ENCODE data around the gene ZNF709. TPM values are rescaled to one million over a fixed set of nuclear protein-coding genes. Genes with fewer than 3 reads are reported as not detected.
"Not testable (repeated sequence)": the region's sequence is repeated elsewhere in the genome, so short reads cannot be mapped to it uniquely, and the experiment has no call there.

The ZNF709 gene
- total RNA-seq, 2 experiments from 2014 or later: 1.7 to 3.1 TPM

DNA sequence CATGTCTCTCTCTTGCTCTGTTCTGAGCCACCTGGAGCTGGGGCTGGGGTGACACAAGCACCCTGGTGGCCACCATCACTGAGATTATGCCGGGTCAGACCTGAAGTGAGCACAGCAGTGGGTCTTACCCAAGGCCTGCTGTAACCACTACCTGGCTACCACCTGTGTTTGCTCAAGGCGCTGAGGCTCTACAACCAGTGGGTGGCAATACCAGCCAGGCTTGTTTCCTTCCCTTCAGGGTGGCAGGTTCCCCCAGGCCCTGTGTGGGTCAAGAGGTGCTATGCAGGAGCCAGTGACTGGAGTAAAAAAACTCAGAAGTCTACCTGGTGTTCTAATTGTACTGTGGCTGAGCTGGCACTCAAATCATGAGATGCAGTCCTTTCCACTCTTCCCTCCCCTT, 35.8 kb downstream of the ZNF709 start:
- CTCF ChIA-PET: no interaction called here

DNA sequence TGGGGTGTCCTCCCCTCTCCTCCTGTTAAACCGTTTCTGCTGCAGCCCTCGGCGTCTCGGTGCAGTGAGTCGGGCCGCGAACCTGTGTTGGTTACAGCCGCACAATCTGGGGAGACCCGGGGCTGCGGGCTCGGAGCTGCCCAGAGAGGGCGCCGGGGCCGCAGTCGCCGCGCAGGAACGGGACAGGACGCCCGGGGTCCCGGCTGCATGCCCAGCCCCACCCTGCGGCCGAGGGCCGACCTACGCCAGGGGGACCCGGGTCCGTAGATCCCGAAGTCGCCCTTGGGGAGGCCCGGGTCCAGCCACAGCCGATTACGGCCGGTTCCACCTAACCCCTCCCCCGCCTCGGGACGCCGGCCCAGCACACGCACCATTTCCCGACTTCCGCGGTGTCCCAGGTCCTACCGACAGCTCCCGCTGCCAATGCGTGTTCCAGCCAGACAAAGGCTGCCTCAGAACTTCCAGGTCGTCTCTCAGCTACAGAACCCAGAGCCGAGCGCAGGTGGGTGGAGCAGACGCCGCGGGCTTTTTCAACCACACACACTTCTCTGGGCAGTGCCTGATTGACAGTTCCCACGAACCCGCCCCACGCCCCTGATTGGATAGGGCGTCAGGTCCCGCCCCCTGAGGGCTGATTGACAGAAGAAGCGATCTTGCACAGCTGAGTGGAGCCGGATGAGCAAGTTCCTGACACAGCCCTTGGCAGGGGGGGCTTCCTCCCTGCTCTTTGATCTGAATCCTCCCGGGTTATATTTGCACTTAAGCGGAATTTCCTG, 43.9 kb downstream of the ZNF709 start, which contains the start of gene ZNF443:
TSS of gene ZNF443 (minus strand) at position 481 of the 776 bp plus-strand sequence. CDS start at position 374, 107 bp downstream.
- peak; percentile 98 for ATAC-seq
- ChIA-PET POLR2A (interaction anchor here (0.5 to 1.1 kb wide), 5 partner anchors 41 to 1113 kb away, joined by 3 to 5 read pairs (median 3); partner anchors contain the start of genes ZNF44 and ZNF563), CTCF (interaction anchor here (0.5 to 0.9 kb wide), 2 partner anchors 55 to 420 kb away, joined by 3 read pairs; no protein-coding TSS in a partner anchor)
- DNase-seq: peak; percentile 99
- H3K4me3 Mint-ChIP-seq: peak within 1 kb of the TSS; percentile 99
- H3K27me3 Mint-ChIP-seq (ENCODE audit: low read depth): no peaks in the 10 kb centered on the region
- peaks cover 18% of the 10 kb centered on the region for H3K36me3 Mint-ChIP-seq (ENCODE audit: low read depth)
- H3K9me3 Mint-ChIP-seq (ENCODE audit: insufficient read depth): peaks cover 28% of the 10 kb centered on the region
- peak within 1 kb of the TSS; percentile 87 for H3K27ac Mint-ChIP-seq
- H3K4me1 Mint-ChIP-seq (ENCODE audit: low read depth): peaks cover 9% of the 10 kb centered on the region

More for the DNA sequence above, 35.8 kb downstream of the ZNF709 start:
- no peak for ATAC-seq
- Mint-ChIP-seq H3K27me3 (ENCODE audit: low read depth) (no peaks in the 10 kb centered on the region), H3K36me3 (ENCODE audit: low read depth) (peaks cover 3% of the 10 kb centered on the region), H3K4me1 (ENCODE audit: low read depth) (no peaks in the 10 kb centered on the region), H3K4me3 (no peak overlapping the region), H3K9me3 (ENCODE audit: insufficient read depth) (peaks cover 36% of the 10 kb centered on the region), H3K27ac (no peak overlapping the region)
- no peak for DNase-seq
- POLR2A ChIA-PET: no interaction called here

DNA sequence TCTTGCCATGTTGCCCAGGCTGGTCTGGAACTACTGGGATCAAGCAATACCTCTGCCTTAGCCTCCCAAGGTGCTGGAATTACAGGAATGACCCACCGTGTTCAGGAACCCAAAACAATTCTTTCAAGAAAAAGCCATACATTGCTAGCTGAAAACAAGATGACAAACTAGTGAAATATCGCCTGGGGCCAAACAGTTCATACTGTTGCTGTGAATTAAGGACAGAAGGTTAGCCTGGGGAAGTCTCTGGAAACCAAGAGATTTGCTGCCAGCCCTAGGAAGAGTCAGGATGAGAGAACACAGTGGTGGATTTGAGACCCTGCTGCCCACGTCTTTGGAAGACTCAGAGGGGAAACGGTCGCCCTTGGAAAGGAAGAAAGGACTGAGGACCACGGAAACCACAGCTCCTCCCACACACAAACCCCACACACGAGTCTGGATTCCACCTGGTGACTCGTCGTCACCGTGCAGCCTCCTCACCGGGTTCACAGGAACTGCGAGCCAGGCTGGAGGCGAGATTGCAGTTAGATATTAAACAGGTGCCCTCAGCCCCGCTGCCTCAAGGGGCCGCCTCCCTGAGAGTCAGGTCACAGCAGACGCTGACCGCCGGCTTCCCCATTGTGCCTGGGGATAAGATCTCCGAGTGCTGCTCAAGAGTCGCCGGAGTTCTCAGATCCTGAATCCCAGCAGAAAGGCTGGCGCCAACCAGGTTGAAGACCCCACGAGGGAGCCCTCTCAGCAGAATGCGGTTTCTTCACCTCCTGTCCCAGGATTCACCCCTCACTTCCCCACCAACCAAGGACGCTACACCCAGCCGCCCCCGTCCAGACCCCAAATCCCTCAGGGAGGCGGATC, 44.7 kb downstream of the ZNF709 start:
- H3K27me3 Mint-ChIP-seq (ENCODE audit: low read depth); H3K4me1 Mint-ChIP-seq (ENCODE audit: low read depth); POLR2A ChIA-PET; CTCF ChIA-PET: not testable (repeated sequence)
- ATAC-seq (peak; percentile 5), DNase-seq (peak; percentile 60)
- Mint-ChIP-seq H3K27ac (peak overlapping the region; percentile 80), H3K36me3 (ENCODE audit: low read depth) (peaks cover 22% of the 10 kb centered on the region), H3K9me3 (ENCODE audit: insufficient read depth) (peaks cover 31% of the 10 kb centered on the region), H3K4me3 (peak overlapping the region; percentile 99)

GRCh38 chr19:12430726-12431299, 53.8 kb downstream of the ZNF709 start:
- H3K27ac Mint-ChIP-seq; DNase-seq; POLR2A ChIA-PET; CTCF ChIA-PET; H3K4me1 Mint-ChIP-seq (ENCODE audit: low read depth); H3K27me3 Mint-ChIP-seq (ENCODE audit: low read depth); ATAC-seq; H3K4me3 Mint-ChIP-seq: not testable (repeated sequence)
- Mint-ChIP-seq H3K9me3 (ENCODE audit: insufficient read depth) (peaks cover 35% of the 10 kb centered on the region), H3K36me3 (ENCODE audit: low read depth) (peaks cover 67% of the 10 kb centered on the region)

DNA sequence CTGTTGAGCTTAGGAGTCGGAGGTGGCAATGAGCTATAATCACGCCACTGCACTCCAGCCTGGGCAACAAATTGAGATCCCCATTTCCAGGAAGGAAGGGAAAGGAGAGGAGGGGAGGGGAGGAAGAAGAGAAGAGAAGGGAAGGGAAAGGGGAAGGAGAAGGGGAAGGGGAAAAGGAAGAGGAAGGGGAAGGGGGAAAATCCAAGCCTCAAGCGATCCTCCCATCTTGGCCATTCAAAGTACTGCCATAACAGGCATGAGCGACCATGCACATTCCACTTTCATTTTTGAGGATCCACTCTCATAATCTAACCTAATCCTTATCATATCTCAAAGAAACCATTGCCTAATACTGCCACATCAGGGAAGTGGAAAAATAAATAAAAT, 58.7 kb downstream of the ZNF709 start:
- DNase-seq (no peak), ATAC-seq (no peak)
- H3K4me3 Mint-ChIP-seq: no peak overlapping the region
- H3K4me1 Mint-ChIP-seq (ENCODE audit: low read depth): no peaks in the 10 kb centered on the region
- H3K27ac Mint-ChIP-seq: no peak overlapping the region
- H3K9me3 Mint-ChIP-seq (ENCODE audit: insufficient read depth): peaks cover 24% of the 10 kb centered on the region
- ChIA-PET POLR2A (no interaction called here), CTCF (no interaction called here)
- H3K36me3 Mint-ChIP-seq (ENCODE audit: low read depth): peaks cover 62% of the 10 kb centered on the region
- no peaks in the 10 kb centered on the region for H3K27me3 Mint-ChIP-seq (ENCODE audit: low read depth)

DNA sequence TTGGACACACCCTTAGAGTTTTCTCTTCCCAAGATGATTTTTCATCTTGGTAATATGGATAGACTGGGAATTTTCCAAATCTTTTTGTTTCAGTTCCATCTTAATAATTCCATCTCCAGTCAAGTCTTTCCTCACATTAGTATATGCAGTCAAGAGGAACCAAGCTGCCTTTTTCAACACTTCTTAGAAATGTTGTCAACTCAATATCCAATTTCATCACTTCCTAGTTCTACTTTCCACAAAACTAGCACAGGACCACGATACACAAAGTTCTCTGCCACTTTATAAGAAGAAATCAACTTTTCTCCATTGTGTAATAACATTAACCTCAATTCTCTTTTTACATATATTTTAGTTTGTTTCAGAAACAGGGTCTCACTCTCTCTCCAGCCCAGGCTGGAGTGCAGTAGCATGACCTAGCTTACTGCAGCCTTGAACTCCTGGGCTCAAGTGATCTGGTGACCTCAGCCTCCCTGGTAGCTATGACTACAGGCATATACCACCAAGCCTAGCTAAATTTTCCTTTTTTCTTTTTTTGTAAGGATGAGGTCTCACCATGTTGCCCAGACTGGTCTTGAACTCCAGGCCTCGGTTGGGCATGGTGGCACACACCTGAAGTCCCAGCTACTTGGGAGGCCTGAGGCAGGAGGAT, 59.3 kb downstream of the ZNF709 start:
- ChIA-PET POLR2A (no interaction called here), CTCF (no interaction called here)
- DNase-seq (no peak), ATAC-seq (no peak)
- H3K4me1 Mint-ChIP-seq (ENCODE audit: low read depth): no peaks in the 10 kb centered on the region
- H3K27ac Mint-ChIP-seq: no peak overlapping the region
- no peak overlapping the region for H3K4me3 Mint-ChIP-seq
- H3K36me3 Mint-ChIP-seq (ENCODE audit: low read depth): peaks cover 62% of the 10 kb centered on the region
- H3K9me3 Mint-ChIP-seq (ENCODE audit: insufficient read depth): peaks cover 21% of the 10 kb centered on the region
- no peaks in the 10 kb centered on the region for H3K27me3 Mint-ChIP-seq (ENCODE audit: low read depth)

DNA sequence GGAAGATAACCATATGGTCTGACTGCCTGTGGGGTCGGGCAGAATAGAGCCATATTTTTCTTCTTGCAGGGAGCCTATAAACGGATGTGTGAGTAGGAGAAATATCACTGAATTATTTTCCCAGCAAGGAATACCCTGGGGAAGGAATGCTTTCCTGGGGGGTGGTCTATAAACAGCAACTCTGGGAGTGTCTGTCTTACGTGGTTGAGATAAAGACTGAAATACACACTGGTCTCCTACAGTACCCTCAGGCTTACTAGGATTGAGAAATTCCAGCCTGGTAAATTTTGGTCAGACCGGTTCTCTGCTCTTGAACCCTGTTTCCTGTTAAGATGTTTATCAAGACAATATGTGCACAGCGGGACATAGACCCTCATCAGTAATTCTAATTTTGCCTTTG, 67.3 kb downstream of the ZNF709 start:
- DNase-seq; ATAC-seq; H3K27ac Mint-ChIP-seq; H3K27me3 Mint-ChIP-seq (ENCODE audit: low read depth); H3K4me1 Mint-ChIP-seq (ENCODE audit: low read depth); POLR2A ChIA-PET; CTCF ChIA-PET; H3K4me3 Mint-ChIP-seq: not testable (repeated sequence)
- peaks cover 42% of the 10 kb centered on the region for H3K9me3 Mint-ChIP-seq (ENCODE audit: insufficient read depth)
- peaks cover 40% of the 10 kb centered on the region for H3K36me3 Mint-ChIP-seq (ENCODE audit: low read depth)

GRCh38 chr19:12411893-12412292, 72.7 kb downstream of the ZNF709 start:
- peaks cover 20% of the 10 kb centered on the region for H3K9me3 Mint-ChIP-seq (ENCODE audit: insufficient read depth)
- DNase-seq (no peak), ATAC-seq (no peak)
- peaks cover 10% of the 10 kb centered on the region for H3K36me3 Mint-ChIP-seq (ENCODE audit: low read depth)
- no peak overlapping the region for H3K4me3 Mint-ChIP-seq
- H3K27me3 Mint-ChIP-seq (ENCODE audit: low read depth): no peaks in the 10 kb centered on the region
- H3K27ac Mint-ChIP-seq: no peak overlapping the region
- ChIA-PET POLR2A (no interaction called here), CTCF (no interaction called here)
- H3K4me1 Mint-ChIP-seq (ENCODE audit: low read depth): no peaks in the 10 kb centered on the region

Other genes with a start within 250 kb of the ZNF709 start
- gene ZNF44, start 189.9 kb downstream of the ZNF709 start, total RNA-seq: 10 to 100 TPM in 1 of 2 experiments, 1 to 10 TPM in 1; 9.8 to 11.6 TPM
- gene ZNF563, start 151.2 kb downstream of the ZNF709 start, total RNA-seq: 1 to 10 TPM; 3.1 to 3.2 TPM
- 1 to 10 TPM; 1.3 to 2.0 TPM for gene ZNF442, start 119.1 kb downstream of the ZNF709 start, total RNA-seq
- gene ZNF799, start 83.5 kb downstream of the ZNF709 start, total RNA-seq: 1 to 10 TPM; 4.5 to 4.7 TPM
- 1 to 10 TPM; 5.7 to 6.3 TPM for gene ZNF443, start 43.8 kb downstream of the ZNF709 start, total RNA-seq
- 10 to 100 TPM; 10.3 to 10.5 TPM for gene ZNF564, start 66.7 kb upstream of the ZNF709 start, total RNA-seq
- 10 to 100 TPM; 16.2 to 16.5 TPM for gene ZNF490, start 126.0 kb upstream of the ZNF709 start, total RNA-seq
- gene ZNF791, start 126.1 kb upstream of the ZNF709 start, total RNA-seq: 10 to 100 TPM; 26.6 to 29.4 TPM
- 100 to 1,000 TPM in 1 of 2 experiments, 10 to 100 TPM in 1; 95.5 to 102 TPM for gene MAN2B1, start 181.9 kb upstream of the ZNF709 start, total RNA-seq
- 10 to 100 TPM; 16.4 to 19.4 TPM for gene WDR83, start 182.0 kb upstream of the ZNF709 start, total RNA-seq
- 100 to 1,000 TPM; 109 to 121 TPM for gene DHPS, start 197.1 kb upstream of the ZNF709 start, total RNA-seq
- gene GNG14, start 203.2 kb upstream of the ZNF709 start, total RNA-seq: not detected
- gene FBXW9, start 211.8 kb upstream of the ZNF709 start, total RNA-seq: 1 to 10 TPM; 6.0 to 6.1 TPM
- gene TNPO2, start 239.1 kb upstream of the ZNF709 start, total RNA-seq: 10 to 100 TPM; 84.3 to 93.1 TPM
- 100 to 1,000 TPM; 206 to 228 TPM for gene TRIR, start 249.9 kb upstream of the ZNF709 start, total RNA-seq

Measured in activated CD8-positive, alpha-beta T cell treated with anti-CD3 and anti-CD28 coated beads, Interleukin-2, amount 10 ng/mL, durations not matched to agents 7 days and 5 days (primary cell).